ENCODE measurements around the gene NLRP5.

NLRP5 gene

DNA sequence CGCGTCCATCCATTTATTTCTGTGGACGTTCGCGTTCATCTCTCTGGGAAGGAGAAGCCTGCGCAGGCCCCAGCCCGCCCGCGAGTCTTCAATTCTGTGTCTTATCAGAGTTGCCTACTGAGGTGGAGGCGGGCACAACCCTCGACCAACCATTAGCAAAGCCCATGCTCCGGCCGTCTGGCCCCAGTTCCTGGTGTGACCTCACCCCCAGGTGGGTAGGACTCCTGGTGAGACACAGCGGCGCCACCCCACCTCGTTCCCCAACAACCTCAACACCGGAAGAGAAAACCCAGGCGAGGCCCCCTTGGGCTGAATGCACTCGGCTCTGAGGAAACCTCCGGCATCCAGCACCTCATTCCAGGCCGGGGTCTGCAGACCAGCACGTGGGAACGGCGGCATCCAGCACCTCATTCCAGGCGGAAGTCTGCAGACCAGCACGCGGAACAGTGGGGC, 119.8 kb downstream of the NLRP5 start:
- no peak for DNase-seq (ENCODE audit: low read depth in 1 of 2, low spot score in 1 of 2)
- no peak for TF ChIP-seq JUND (IDR thresholded peaks at IDR 0.05; ENCODE audit: low read depth)
- in situ Hi-C loops (cut with HindIII; ENCODE audit: low pct_unique_long_range_greater_than_20kb, low sequenced_read_pairs): no loop called here

DNA sequence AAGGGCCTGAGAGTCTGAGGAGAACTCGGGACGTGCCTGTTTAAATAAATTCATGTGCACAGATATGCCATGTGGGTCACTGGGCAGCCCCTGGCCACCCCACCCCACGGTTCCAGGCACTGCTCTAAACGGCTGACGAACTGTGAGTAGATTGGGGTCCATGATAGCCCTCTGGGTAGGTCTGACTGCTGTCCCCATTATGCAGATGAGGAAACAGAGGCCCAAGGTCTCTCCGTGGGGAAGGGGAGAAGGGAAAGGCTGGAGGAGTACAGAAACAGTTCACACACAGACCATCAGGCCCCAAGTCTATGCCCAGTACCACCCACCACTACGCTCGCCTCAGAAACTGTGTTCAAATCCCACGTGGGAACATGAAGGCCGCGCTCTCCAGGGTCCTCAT, 120.4 kb downstream of the NLRP5 start:
- in situ Hi-C loops (cut with HindIII; ENCODE audit: low pct_unique_long_range_greater_than_20kb, low sequenced_read_pairs): no loop called here
- TF ChIP-seq JUND (IDR thresholded peaks at IDR 0.05; ENCODE audit: low read depth): no peak
- no peak for DNase-seq (ENCODE audit: low read depth in 1 of 2, low spot score in 1 of 2)

GRCh38 chr19:56107626-56108351, 121.2 kb downstream of the NLRP5 start:
- in situ Hi-C loops (cut with HindIII; ENCODE audit: low pct_unique_long_range_greater_than_20kb, low sequenced_read_pairs): no loop called here
- DNase-seq (ENCODE audit: low read depth in 1 of 2, low spot score in 1 of 2): no peak
- TF ChIP-seq JUND (IDR thresholded peaks at IDR 0.05; ENCODE audit: low read depth): no peak

DNA sequence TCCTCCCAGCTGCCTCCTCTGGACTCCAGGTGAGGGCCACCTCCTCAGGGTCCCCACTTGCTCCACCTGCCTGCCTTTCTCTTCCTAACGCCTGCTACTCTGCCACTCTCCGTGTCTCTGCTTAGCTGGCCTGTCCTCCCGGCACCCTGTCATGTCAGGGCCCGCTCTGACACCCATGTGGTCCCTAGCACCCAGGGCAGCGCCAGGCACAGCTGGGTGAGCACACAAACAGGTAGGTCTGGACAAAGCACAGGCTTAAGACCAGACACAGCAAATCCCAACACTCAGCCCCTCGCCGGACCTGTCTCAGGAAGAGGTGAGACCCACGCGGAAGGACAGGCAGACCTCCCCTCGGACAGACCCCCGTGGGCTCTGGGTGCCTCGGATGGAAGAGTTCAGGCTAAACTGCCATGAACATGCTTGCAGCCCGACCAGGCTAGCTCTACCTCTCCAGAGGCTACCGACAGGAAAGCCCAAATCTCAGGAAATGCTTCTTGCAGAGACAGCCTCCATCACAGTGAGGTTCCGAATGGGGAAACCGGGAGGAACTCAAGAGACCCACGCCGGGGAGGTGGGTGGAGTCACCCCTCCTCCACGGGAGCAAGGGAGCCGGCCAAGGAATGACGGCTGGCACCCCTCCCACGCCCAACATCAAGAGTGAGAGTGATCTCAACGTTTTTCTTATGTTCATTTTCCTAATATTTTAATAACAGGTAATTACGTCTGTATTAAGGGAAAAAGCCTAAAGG, 122.0 kb downstream of the NLRP5 start:
- in situ Hi-C loops (cut with HindIII; ENCODE audit: low pct_unique_long_range_greater_than_20kb, low sequenced_read_pairs): no loop called here
- no peak for TF ChIP-seq JUND (IDR thresholded peaks at IDR 0.05; ENCODE audit: low read depth)
- no peak for DNase-seq (ENCODE audit: low read depth in 1 of 2, low spot score in 1 of 2)

- in situ Hi-C loops (cut with HindIII; ENCODE audit: low pct_unique_long_range_greater_than_20kb, low sequenced_read_pairs): no loop called here
- TF ChIP-seq JUND (IDR thresholded peaks at IDR 0.05; ENCODE audit: low read depth): no peak
- no peak for DNase-seq (ENCODE audit: low read depth in 1 of 2, low spot score in 1 of 2)
Observed at GRCh38 chr19:56109226-56109625, 122.7 kb downstream of the NLRP5 start.

DNA sequence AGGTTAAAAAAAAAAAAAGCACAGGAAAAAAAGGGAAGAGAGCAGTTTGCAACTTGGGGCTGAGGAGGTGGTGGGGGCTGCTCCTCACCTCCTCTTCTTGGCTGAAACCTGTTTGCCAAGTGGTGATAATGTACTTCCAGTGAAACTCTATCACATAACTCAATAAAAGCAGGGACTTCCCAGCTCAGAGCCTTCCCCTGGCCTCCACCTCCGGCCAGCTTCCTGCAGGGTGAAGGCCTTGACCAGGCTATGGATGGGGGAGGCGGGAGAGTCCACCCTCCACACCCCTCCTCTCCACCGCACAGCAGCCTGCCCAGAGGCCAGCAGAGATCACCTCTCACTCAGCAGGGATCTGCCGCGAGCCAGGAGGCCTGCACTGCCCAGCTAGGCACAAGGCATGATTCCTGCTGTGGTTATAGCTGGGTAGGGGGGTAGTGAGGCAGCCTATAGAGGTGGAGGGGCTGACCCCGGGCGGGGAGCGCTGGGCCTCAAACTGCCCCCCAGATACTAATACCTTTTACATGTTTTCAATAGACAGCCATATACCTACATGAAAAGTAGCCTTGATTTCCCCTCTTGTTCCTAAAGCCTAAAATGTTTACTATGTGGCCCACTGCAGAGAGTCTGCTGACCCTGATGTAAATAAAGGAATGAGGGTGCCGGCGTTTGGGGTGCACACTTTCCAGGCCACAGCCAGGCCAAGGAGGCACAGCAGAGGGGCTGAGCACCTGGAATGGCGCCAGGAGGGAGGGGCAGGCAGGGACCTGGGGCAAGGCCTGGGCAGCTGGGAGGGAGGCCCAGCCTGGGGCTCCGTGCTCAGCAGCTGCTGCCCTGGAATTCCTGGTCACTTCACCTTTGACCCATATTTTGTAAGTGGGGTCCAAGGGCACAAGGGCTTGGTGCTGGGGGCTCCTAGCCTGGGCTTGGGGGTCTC, 124.2 kb downstream of the NLRP5 start:
- no peak for TF ChIP-seq JUND (IDR thresholded peaks at IDR 0.05; ENCODE audit: low read depth)
- in situ Hi-C loops (cut with HindIII; ENCODE audit: low pct_unique_long_range_greater_than_20kb, low sequenced_read_pairs): no loop called here
- no peak for DNase-seq (ENCODE audit: low read depth in 1 of 2, low spot score in 1 of 2)

All from T47D (cell line).